HG03175 (cell line): ENCODE data around the gene PRRT3.
"Not testable (repeated sequence)": the region's sequence is repeated elsewhere in the genome, so short reads cannot be mapped to it uniquely, and the experiment has no call there.

Experiments
- ATAC-seq: cut with Tn5 transposase; IDR thresholded peaks from one replicate; pipeline ENCODE4 v1.9.1; 2021; ENCODE audit warnings: mild to moderate bottlenecking, moderate library complexity; ENCODE audit not compliant: unreplicated experiment

Gene PRRT3

GRCh38 chr3:9918261-9919038 is 33.8 kb downstream of the PRRT3 start:
- no peak for ATAC-seq

- no peak for ATAC-seq
These were observed 34.4 kb downstream of the PRRT3 start for GRCh38 chr3:9917820-9918219.

- ATAC-seq = no peak
These were observed 35.2 kb downstream of the PRRT3 start, which contains the start of gene IL17RC for GRCh38 chr3:9916734-9917680. Gene IL17RC (plus strand): TSS chr3:9917098. CDS start chr3:9917316, 218 bp downstream.

- ATAC-seq = no peak
These were observed 35.9 kb downstream of the PRRT3 start for GRCh38 chr3:9916346-9916733.

- ATAC-seq = no peak
These were observed 36.7 kb downstream of the PRRT3 start for GRCh38 chr3:9915254-9916141.

- no peak for ATAC-seq
These were observed 37.5 kb downstream of the PRRT3 start for GRCh38 chr3:9914559-9915253.

- ATAC-seq = no peak
These were observed 38.2 kb downstream of the PRRT3 start for GRCh38 chr3:9914011-9914410.

GRCh38 chr3:9913601-9914000 is 38.6 kb downstream of the PRRT3 start:
- ATAC-seq = no peak

GRCh38 chr3:9912294-9912935 is 39.8 kb downstream of the PRRT3 start:
- no peak for ATAC-seq

GRCh38 chr3:9911863-9912262 is 40.3 kb downstream of the PRRT3 start:
- no peak for ATAC-seq

GRCh38 chr3:9909221-9910013 is 42.8 kb downstream of the PRRT3 start:
- ATAC-seq = no peak

- no peak for ATAC-seq
These were observed 43.9 kb downstream of the PRRT3 start for GRCh38 chr3:9908286-9908685.

- ATAC-seq = no peak
These were observed 45.7 kb downstream of the PRRT3 start for GRCh38 chr3:9906480-9906879.

GRCh38 chr3:9903904-9904303 is 48.3 kb downstream of the PRRT3 start:
- ATAC-seq = no peak

GRCh38 chr3:9903238-9903624 is 49.0 kb downstream of the PRRT3 start:
- no peak for ATAC-seq

GRCh38 chr3:9902372-9903237 is 49.6 kb downstream of the PRRT3 start, which contains the start of gene IL17RE:
Gene IL17RE (plus strand): TSS chr3:9902848. CDS start chr3:9902933, 85 bp downstream.
- ATAC-seq = no peak

GRCh38 chr3:9901967-9902366 is 50.2 kb downstream of the PRRT3 start:
- ATAC-seq = no peak

- not testable (repeated sequence) for ATAC-seq
These were observed 51.2 kb downstream of the PRRT3 start for GRCh38 chr3:9900965-9901415.
